DMS 273 (cell line): Measurements from ENCODE around the gene NUP62CL.
"Not testable (repeated sequence)": the region's sequence is repeated elsewhere in the genome, so short reads cannot be mapped to it uniquely, and the experiment has no call there.

Source experiments
- DNase-seq: peaks from one replicate; lab custom pipeline; 2025; ENCODE audit not compliant: unreplicated experiment; lab: John Stamatoyannopoulos, UW

NUP62CL gene

GRCh38 chrX:107205770-107206696 lies at the start of gene NUP62CL, which contains the start of gene DNAAF6:
NUP62CL (minus strand) TSS chrX:107206433; CDS start chrX:107175146, 31,287 bp downstream.
DNAAF6 (plus strand) TSS chrX:107206611; CDS start chrX:107212876, 6,265 bp downstream.
- DNase-seq, result peak; percentile 94

DNA sequence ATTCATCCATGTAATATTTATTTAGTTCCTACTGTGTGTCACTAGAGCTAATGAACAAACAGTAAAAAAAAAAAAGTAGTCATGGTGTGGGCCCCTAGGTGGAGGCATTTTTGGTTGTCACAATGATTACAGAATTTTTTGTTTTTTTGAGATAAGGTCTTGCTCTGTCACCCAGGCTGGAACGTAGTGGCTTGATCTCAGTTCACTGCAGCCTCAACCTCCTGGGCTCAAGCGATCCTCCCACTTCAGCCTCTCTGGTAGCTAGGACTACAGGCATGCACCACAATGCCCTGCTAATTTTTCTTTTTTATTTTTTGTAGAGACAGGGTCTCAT lies 22.2 kb upstream of the NUP62CL start:
- DNase-seq, result no peak

GRCh38 chrX:107227780-107228485 lies 21.7 kb upstream of the NUP62CL start:
- DNase-seq, result no peak

DNA sequence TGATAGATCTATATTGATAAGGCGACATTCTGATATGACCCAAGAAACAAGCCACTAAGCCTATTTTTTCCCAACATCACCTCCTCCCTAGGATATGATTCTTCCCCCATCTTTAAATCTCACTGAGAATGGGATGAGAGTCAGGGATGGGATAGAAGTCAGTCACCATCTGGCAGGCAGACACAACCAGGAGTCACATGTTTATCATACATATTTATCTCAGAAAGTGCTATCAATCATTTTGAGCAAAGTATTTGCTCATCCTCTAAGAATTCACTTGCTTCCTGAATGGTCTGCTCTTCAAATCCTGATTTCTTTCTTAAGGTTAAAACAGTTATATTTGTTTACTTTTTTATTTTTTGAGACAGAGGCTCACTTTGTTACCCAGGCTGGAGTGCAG lies 20.5 kb upstream of the NUP62CL start:
- DNase-seq, result peak; percentile 17

DNA sequence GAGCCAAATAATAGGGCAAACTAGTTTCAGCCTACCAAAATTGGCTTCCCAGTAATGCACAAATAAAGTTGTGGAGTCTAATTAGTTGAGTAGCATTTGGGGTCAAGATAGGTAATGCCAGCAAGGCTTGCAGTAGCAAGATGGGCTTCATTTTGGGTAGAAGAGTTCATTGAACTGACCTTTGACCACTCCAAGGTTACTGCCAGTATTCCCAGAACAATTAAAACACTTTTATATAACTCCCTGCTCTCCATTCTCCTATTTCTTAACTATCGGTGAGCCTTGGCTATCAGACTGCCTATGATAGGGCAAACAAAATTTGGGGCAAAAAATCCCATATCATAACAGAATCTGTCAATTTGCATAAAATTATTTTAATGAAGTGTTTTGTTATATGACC lies 7.2 kb upstream of the NUP62CL start:
- no peak for DNase-seq

GRCh38 chrX:107207943-107208342 lies 1.7 kb upstream of the NUP62CL start:
- DNase-seq, result no peak

GRCh38 chrX:107207089-107207488 lies 856 bp upstream of the NUP62CL start:
- peak; percentile 4 for DNase-seq

GRCh38 chrX:107206697-107207065 lies 448 bp upstream of the NUP62CL start:
- DNase-seq, result no peak

DNA sequence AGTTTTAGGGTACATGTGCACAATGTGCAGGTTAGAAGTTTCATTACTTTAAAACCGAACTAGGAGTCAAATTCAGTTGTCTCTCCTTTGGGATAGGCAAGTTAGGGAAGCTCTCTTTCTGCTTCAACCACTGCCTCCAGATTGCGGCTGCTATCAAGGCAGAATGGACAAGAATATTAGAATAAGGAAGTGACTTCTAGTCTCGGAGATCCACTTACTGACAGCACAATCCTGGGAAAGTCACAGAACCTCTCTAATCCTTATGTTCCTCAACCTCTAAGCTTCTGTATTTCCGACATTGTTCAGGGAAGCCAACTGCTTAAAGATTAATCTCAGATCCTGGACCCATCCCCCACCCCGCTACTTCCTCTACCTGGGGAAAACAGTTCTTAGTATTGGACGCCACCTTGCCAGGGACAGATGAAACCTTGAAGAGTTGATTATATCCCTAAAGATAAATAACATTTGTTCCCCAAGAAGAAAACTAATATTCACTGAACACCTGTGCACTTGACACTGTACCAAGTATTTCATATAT lies 2.1 kb downstream of the NUP62CL start:
- peak; percentile 23 for DNase-seq

GRCh38 chrX:107199491-107199890 lies 6.7 kb downstream of the NUP62CL start:
- no peak for DNase-seq

- DNase-seq, result not testable (repeated sequence)
Observed at GRCh38 chrX:107198074-107198473, 8.2 kb downstream of the NUP62CL start.

- no peak for DNase-seq
Observed at GRCh38 chrX:107197319-107197718, 8.9 kb downstream of the NUP62CL start.

DNA sequence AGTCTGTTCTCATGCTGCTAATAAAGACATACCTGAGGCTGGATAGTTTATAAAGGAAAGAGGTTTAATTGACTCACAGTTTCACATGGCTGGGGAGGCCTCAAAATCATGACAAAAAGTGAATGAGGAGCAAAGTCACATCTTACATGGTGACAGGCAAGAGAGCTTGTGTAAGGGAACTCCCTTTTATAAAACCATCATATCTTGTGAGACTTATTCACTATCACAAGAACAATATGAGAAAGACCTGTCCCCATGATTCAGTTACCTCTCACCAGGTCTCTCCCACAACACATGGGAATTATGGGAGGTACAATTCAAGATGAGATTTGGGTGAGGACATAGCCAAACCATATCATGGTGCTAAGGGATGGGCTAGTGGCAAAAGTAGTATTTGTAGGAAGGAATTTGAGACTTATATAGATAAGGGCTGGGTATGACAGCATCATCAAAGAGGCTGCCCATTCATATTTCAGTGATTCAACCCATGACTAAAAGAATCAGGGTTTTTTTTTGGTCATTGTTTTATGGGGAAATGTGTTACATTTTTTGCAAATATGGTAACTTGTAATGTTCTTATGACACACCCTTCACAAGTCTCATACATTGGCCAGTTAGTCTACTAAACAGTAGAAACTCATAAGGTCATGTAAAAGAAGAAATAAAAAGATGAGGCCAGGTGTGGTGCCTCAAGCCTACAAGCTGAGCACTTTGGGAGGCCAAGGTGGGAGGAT lies 34.7 kb downstream of the NUP62CL start:
- DNase-seq, result no peak

- no peak for DNase-seq
Observed at GRCh38 chrX:107168712-107169111, 37.5 kb downstream of the NUP62CL start.

GRCh38 chrX:107168257-107168656 lies 38.0 kb downstream of the NUP62CL start:
- DNase-seq, result no peak

- no peak for DNase-seq
Observed at GRCh38 chrX:107167163-107167921, 38.9 kb downstream of the NUP62CL start.

DNA sequence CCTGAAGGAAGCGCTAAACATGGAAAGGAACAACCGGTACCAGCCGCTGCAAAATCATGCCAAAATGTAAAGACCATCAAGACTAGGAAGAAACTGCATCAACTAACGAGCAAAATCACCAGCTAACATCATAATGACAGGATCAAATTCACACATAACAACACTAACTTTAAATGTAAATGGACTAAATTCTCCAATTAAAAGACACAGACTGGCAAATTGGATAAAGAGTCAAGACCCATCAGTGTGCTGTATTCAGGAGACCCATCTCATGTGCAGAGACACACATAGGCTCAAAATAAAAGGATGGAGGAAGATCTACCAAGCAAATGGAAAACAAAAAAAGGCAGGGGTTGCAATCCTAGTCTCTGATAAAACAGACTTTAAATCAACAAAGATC lies 48.6 kb downstream of the NUP62CL start:
- not testable (repeated sequence) for DNase-seq

- DNase-seq, result not testable (repeated sequence)
Observed at GRCh38 chrX:107155621-107156430, 50.4 kb downstream of the NUP62CL start.

DNA sequence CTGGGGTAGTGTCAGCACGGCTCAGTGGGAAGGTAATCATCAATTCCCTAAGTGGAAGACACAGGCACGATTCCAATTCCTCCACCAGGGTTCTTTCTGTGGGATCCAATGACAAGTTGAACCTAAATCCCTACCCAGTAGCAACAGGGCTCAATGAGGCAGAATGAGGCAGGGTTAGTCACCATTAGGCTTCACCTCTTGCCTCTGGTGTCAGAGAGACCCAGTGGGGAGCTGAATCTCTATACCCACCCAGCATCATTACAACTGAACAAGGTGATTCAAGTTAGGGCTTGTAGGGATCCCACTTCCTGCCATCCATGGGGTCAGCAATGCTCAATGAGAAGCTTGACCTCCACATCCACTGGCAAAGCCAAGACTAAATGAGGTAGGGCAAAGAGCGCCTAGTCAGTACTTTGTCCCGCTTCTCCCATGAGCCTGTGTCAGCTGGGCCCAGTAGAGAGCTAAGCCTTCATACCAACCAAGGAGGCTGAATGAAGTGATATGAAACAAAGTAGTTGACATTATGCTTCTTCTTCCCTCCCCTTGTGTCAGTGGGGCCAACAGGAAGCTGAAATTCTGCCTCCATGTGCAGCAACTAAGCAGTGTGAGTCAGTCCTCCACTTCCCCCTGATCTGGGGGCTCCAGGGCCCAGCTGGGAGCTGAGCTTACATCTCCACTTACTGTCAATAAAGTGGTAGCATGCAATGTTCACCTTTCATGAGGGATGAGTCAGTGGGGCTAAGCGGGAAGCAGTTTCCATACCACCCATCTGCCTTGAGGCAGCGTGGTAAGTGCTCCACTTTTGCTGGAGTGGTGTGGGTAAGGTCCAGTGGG lies 51.2 kb downstream of the NUP62CL start:
- DNase-seq, result no peak
